Stimulated activated memory B cell treated with anti-CD40 and anti-IgM and Interleukin-4, amounts not matched to agents 10 μg/mL and 1 μg/mL and 100 μg/mL, for 72 hours (primary cell): Measurements from ENCODE around the gene DDX27.

ENCODE experiments used
- ATAC-seq: fragments of 150-1000 bp; cut with Tn5 transposase; 2 replicates; pipeline ENCODE4 v1.10.0; 2021
- H3K27ac Mint-ChIP-seq: one replicate; pipeline ENCODE4 v1.8.0; 2022; ENCODE audit warnings: mild to moderate bottlenecking, mixed read lengths
- H3K27me3 Mint-ChIP-seq: one replicate; pipeline ENCODE4 v1.8.0; 2022; ENCODE audit warnings: mixed read lengths
- H3K36me3 Mint-ChIP-seq: one replicate; pipeline ENCODE4 v1.8.0; 2022; ENCODE audit warnings: mixed read lengths
- H3K4me1 Mint-ChIP-seq: one replicate; pipeline ENCODE4 v1.8.0; 2022; ENCODE audit warnings: mixed read lengths
- H3K4me3 Mint-ChIP-seq: one replicate; pipeline ENCODE4 v1.8.0; 2022; ENCODE audit warnings: mild to moderate bottlenecking, moderate library complexity, mixed read lengths
- H3K9me3 Mint-ChIP-seq: one replicate; pipeline ENCODE4 v1.8.0; 2022; ENCODE audit warnings: mixed read lengths

The DDX27 gene

GRCh38 chr20:49283703-49284625 lies 64.7 kb downstream of the DDX27 start:
- H3K27ac Mint-ChIP-seq = peak overlapping the region; percentile 100
- H3K4me1 Mint-ChIP-seq = peaks cover 80% of the 10 kb centered on the region
- no peaks in the 10 kb centered on the region for H3K27me3 Mint-ChIP-seq
- peak overlapping the region; percentile 97 for H3K4me3 Mint-ChIP-seq
- H3K36me3 Mint-ChIP-seq = peaks cover 100% of the 10 kb centered on the region
- no peak for ATAC-seq
- H3K9me3 Mint-ChIP-seq = peaks cover 40% of the 10 kb centered on the region

DNA sequence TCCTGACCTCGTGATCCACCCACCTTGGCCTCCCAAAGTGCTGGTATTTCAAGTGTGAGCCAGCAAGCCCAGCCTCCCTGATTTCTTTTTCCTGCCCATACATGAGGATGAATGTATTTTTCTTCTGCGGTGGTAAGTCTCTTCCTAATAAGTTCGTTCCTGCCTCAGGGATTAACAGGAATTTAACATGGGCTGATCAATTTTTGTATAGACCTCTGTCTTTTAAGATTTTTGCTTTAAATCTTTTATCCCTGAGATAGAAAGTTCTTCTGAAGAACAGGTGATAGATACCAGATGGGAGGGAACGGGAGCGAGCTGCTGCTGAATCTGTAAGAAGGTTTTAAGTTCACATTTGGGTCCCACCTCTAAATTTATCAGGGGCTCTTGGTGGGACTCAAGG lies 65.6 kb downstream of the DDX27 start:
- peaks cover 40% of the 10 kb centered on the region for H3K9me3 Mint-ChIP-seq
- H3K4me3 Mint-ChIP-seq = peak overlapping the region; percentile 97

GRCh38 chr20:49285233-49285668 lies 66.0 kb downstream of the DDX27 start:
- Mint-ChIP-seq H3K4me1 (peaks cover 80% of the 10 kb centered on the region), H3K27ac (no peak overlapping the region), H3K27me3 (no peaks in the 10 kb centered on the region), H3K36me3 (peaks cover 99% of the 10 kb centered on the region), H3K4me3 (peak overlapping the region; percentile 29), H3K9me3 (peaks cover 37% of the 10 kb centered on the region)
- no peak for ATAC-seq

More for the DNA sequence above, 65.6 kb downstream of the DDX27 start:
- no peak for ATAC-seq
- peak overlapping the region; percentile 100 for H3K27ac Mint-ChIP-seq
- no peaks in the 10 kb centered on the region for H3K27me3 Mint-ChIP-seq
- H3K4me1 Mint-ChIP-seq = peaks cover 80% of the 10 kb centered on the region
- peaks cover 99% of the 10 kb centered on the region for H3K36me3 Mint-ChIP-seq

- H3K36me3 Mint-ChIP-seq = peaks cover 99% of the 10 kb centered on the region
- H3K27ac Mint-ChIP-seq = no peak overlapping the region
- H3K4me1 Mint-ChIP-seq = peaks cover 78% of the 10 kb centered on the region
- ATAC-seq = no peak
- no peaks in the 10 kb centered on the region for H3K27me3 Mint-ChIP-seq
- peaks cover 34% of the 10 kb centered on the region for H3K9me3 Mint-ChIP-seq
- H3K4me3 Mint-ChIP-seq = peak overlapping the region; percentile 29
Observed at GRCh38 chr20:49285813-49286494, 66.7 kb downstream of the DDX27 start.

GRCh38 chr20:49286689-49287551 lies 67.7 kb downstream of the DDX27 start:
- Mint-ChIP-seq H3K27me3 (no peaks in the 10 kb centered on the region), H3K27ac (peak overlapping the region; percentile 59), H3K36me3 (peaks cover 99% of the 10 kb centered on the region), H3K4me1 (peaks cover 74% of the 10 kb centered on the region), H3K9me3 (peaks cover 31% of the 10 kb centered on the region), H3K4me3 (peak overlapping the region; percentile 50)
- peak; percentile 69 for ATAC-seq

- peaks cover 99% of the 10 kb centered on the region for H3K36me3 Mint-ChIP-seq
- peaks cover 66% of the 10 kb centered on the region for H3K4me1 Mint-ChIP-seq
- H3K27ac Mint-ChIP-seq = peak overlapping the region; percentile 59
- ATAC-seq = no peak
- no peak overlapping the region for H3K4me3 Mint-ChIP-seq
- no peaks in the 10 kb centered on the region for H3K27me3 Mint-ChIP-seq
- peaks cover 31% of the 10 kb centered on the region for H3K9me3 Mint-ChIP-seq
Observed at GRCh38 chr20:49287555-49288249, 68.5 kb downstream of the DDX27 start.

GRCh38 chr20:49288250-49288751 lies 69.1 kb downstream of the DDX27 start:
- Mint-ChIP-seq H3K4me1 (peaks cover 60% of the 10 kb centered on the region), H3K9me3 (peaks cover 26% of the 10 kb centered on the region), H3K27me3 (no peaks in the 10 kb centered on the region), H3K36me3 (peaks cover 99% of the 10 kb centered on the region), H3K4me3 (no peak overlapping the region), H3K27ac (no peak overlapping the region)
- no peak for ATAC-seq

DNA sequence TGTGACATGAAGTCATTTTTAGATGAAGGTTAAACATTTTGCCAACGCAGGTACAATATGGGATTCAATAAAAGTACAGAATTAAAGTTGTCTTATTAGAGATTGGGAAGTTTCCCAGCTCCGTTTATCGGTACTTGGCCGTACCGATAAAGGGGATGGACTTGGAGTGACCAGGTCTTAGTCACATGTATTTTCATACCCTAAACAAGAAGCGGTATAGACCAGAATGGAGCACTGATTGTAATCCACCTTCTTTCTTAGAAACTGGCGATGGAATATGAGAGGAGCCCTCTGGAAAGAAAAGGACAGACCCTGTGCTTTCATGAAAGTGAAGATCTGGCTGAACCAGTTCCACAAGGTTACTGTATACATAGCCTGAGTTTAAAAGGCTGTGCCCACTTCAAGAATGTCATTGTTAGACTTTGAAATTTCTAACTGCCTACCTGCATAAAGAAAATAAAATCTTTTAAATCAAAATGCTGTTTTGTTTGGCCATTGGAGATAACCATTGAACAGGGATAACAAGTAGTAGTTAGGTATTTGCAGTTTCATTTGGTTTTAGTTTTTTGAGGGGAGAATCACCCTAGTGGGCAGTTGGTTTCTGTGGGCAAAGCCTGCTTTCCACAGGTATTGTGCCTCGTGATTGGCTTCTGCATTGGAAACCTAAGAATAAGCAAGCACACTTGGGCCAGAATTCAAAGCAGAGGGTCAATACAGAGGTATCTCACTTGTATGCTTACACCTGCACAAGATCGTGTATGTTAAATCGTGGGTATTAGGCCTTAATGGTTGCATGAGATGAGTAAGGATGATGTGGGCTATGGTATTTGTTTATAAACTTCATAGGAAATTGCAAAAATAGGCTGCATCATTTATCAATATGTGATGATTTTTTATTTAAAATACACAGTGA lies 69.8 kb downstream of the DDX27 start:
- ATAC-seq = no peak
- no peak overlapping the region for H3K27ac Mint-ChIP-seq
- H3K36me3 Mint-ChIP-seq = peaks cover 96% of the 10 kb centered on the region
- peaks cover 22% of the 10 kb centered on the region for H3K9me3 Mint-ChIP-seq
- H3K27me3 Mint-ChIP-seq = no peaks in the 10 kb centered on the region
- H3K4me1 Mint-ChIP-seq = peaks cover 53% of the 10 kb centered on the region
- H3K4me3 Mint-ChIP-seq = no peak overlapping the region

DNA sequence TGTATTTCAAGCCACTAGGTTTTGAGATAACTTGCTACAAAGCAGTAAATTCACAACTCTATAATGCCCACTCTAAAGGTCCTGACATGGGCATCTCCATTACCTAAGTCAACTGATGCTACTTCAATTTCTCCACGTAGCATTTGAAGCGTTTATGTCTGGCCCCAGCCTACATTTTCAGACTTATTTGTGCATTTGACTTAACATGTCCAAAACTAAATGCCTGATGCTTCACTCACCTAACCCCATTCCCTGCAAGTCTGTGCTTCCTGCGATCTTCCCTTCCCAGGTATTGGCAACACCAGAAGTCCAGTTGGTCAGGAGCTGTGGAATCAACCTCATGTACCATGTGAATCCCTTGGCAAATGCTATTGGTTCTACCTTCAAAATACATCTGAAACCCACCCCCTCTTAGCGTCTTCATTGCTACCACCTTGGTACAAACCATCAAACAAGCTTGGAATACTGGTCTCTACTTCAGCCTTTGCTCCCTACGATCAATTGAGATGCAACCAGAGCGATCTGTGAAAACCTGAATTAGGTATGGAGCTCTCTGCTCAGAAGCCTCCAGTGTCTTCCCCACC lies 71.5 kb downstream of the DDX27 start:
- Mint-ChIP-seq H3K36me3 (peaks cover 92% of the 10 kb centered on the region), H3K9me3 (peaks cover 17% of the 10 kb centered on the region), H3K27me3 (no peaks in the 10 kb centered on the region), H3K4me1 (peaks cover 37% of the 10 kb centered on the region), H3K4me3 (no peak overlapping the region), H3K27ac (peak overlapping the region; percentile 53)
- no peak for ATAC-seq

DNA sequence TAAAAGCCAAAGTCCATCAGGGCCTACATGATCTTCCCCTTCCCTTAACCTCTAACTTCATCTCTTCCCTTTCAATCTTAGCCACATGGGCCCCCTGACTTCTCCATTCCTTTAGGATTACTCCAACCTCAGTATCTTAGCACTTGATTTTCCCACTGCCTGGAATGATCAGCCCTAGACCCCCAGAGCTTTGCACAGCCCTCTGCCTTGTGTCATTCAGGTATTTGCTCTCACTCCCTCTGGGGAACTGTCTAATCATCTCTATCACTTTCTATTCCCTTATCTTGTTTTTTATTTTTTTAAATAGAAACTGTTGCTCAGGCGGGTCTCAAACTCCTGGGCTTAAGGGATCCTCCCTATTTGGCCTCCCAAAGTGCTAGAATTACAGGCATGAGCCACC lies 72.0 kb downstream of the DDX27 start:
- peak; percentile 54 for ATAC-seq
- H3K27ac Mint-ChIP-seq = peak overlapping the region; percentile 53
- no peak overlapping the region for H3K4me3 Mint-ChIP-seq

GRCh38 chr20:49292010-49292409 lies 72.8 kb downstream of the DDX27 start:
- Mint-ChIP-seq H3K27me3 (no peaks in the 10 kb centered on the region), H3K27ac (no peak overlapping the region), H3K4me1 (peaks cover 28% of the 10 kb centered on the region), H3K4me3 (no peak overlapping the region), H3K9me3 (peaks cover 7% of the 10 kb centered on the region), H3K36me3 (peaks cover 92% of the 10 kb centered on the region)
- no peak for ATAC-seq

More for the DNA sequence above, 72.0 kb downstream of the DDX27 start:
- H3K4me1 Mint-ChIP-seq = peaks cover 33% of the 10 kb centered on the region
- peaks cover 92% of the 10 kb centered on the region for H3K36me3 Mint-ChIP-seq
- H3K9me3 Mint-ChIP-seq = peaks cover 14% of the 10 kb centered on the region
- H3K27me3 Mint-ChIP-seq = no peaks in the 10 kb centered on the region

GRCh38 chr20:49293122-49293521 lies 73.9 kb downstream of the DDX27 start:
- no peak for ATAC-seq
- no peak overlapping the region for H3K4me3 Mint-ChIP-seq
- H3K9me3 Mint-ChIP-seq = peaks cover 3% of the 10 kb centered on the region
- H3K4me1 Mint-ChIP-seq = peaks cover 17% of the 10 kb centered on the region
- H3K36me3 Mint-ChIP-seq = peaks cover 87% of the 10 kb centered on the region
- no peak overlapping the region for H3K27ac Mint-ChIP-seq
- H3K27me3 Mint-ChIP-seq = no peaks in the 10 kb centered on the region
